ENCODE measurements around the gene ZMIZ1. TPM values are rescaled to one million over a fixed set of nuclear protein-coding genes. Genes with fewer than 3 reads are reported as not detected.

Gene ZMIZ1
- total RNA-seq, 6 experiments from 2014 or later, result 38.6 to 60.3 (median 51.2) TPM

DNA sequence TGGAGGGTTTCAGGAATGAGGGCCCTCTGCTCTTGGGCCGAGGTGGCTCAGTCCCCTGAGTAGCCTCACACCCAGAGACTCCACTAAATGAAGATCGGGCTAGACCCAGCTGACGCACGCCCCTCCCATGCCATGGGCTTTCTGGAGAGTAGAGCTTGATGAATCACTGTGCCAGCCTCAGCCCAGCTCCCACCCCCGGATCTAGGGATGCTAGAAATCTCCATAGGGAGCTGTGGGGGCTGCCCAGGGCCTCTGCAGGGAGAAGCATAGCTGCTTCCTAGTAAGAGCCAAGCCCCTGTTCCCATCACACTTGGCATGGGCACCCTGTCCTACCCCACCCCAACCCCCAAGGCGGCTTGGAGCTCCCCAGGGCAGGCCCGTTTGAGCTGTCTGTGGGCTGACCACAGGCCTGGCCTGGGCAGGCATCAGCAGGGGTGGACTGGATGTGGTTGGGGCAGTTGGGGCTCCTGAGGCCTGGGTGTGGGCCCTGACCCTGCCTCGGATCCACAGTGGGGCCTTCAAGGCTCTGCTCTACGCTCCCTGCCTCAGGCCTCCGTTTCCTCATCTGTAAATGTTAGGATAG, 121.2 kb downstream of the ZMIZ1 start:
- TF ChIP-seq, protein P1, sequence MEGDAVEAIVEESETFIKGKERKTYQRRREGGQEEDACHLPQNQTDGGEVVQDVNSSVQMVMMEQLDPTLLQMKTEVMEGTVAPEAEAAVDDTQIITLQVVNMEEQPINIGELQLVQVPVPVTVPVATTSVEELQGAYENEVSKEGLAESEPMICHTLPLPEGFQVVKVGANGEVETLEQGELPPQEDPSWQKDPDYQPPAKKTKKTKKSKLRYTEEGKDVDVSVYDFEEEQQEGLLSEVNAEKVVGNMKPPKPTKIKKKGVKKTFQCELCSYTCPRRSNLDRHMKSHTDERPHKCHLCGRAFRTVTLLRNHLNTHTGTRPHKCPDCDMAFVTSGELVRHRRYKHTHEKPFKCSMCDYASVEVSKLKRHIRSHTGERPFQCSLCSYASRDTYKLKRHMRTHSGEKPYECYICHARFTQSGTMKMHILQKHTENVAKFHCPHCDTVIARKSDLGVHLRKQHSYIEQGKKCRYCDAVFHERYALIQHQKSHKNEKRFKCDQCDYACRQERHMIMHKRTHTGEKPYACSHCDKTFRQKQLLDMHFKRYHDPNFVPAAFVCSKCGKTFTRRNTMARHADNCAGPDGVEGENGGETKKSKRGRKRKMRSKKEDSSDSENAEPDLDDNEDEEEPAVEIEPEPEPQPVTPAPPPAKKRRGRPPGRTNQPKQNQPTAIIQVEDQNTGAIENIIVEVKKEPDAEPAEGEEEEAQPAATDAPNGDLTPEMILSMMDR (IDR thresholded peaks at IDR 0.05), result no peak
- Mint-ChIP-seq H3K36me3 (ENCODE audit: low read depth) (peaks cover 18% of the 10 kb centered on the region), H3K9me3 (peaks cover 3% of the 10 kb centered on the region; the same call in 1 of the 2 replicates), H3K4me3 (no peak overlapping the region), H3K27me3 (ENCODE audit: insufficient read depth) (peaks cover 22% of the 10 kb centered on the region), H3K4me1 (ENCODE audit: low read depth) (peaks cover 82% of the 10 kb centered on the region), H3K27ac (peak overlapping the region; percentile 57; the same call in 1 of the 2 replicates)
- no peak for DNase-seq

DNA sequence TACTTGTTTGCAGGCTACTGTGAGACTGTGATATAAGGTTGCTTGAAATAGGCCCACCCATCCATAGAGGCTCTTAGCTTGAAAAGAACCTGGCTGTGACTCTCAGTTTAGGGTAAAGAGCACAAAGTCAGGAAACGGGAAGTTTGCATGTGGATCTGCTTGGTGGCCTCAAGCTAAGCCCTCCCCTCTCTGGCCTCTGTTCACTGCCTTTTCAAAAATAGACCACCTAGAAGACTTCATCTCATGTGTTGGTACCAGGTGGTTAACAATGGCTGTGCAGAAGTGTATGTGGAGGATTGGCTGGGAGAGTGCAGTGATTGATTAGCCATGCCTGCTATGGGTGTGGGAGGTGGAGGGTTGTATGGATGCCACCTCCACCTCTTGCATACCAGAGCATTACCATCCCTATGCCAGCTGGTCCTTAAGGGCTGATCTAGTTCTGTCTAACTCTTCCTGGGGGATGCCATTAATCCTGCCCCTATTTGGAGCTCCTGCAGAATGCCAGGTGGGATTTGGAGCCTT, 122.0 kb downstream of the ZMIZ1 start:
- Mint-ChIP-seq H3K9me3 (peaks cover 3% of the 10 kb centered on the region; the same call in 1 of the 2 replicates), H3K27me3 (ENCODE audit: insufficient read depth) (peaks cover 22% of the 10 kb centered on the region), H3K4me3 (no peak overlapping the region), H3K4me1 (ENCODE audit: low read depth) (peaks cover 82% of the 10 kb centered on the region), H3K36me3 (ENCODE audit: low read depth) (peaks cover 18% of the 10 kb centered on the region), H3K27ac (peak overlapping the region; percentile 80; the same call in 1 of the 2 replicates)
- no peak for DNase-seq
- TF ChIP-seq, protein P1 (IDR thresholded peaks at IDR 0.05), result no peak

DNA sequence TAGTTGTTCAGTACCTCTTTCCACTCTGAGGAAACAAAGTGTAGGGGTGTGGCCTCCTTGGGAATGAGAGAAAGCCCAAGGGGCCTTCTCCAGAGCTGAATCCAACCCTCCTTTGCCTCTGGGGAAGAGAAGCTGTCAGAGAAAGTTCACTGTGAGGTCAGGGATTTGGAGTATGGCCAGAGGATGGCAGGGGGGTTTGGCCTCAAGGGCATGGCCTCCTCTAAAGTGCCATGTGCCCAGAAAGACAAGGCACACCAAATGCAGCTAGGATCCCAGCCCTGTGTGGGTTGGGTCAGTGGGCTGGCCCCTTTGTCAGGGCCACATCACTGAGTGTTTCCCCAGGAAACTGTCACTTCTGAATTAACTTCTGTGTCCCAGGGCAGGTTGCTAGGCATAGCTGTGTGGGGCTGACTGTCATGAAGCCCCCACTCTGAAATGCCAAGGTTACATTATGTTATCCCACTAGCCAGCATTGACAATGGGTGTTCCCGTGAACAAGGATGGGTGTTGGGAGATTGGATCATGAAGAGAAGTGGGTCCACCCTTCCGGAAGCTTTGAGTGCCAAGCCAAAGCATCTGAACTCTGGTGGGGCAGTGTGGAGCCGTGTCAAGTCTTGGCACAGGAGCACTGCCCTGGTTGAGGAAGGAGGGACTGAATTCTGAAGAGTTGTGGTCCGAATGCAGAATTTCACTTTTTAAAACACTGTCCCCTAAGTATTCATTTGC, 123.3 kb downstream of the ZMIZ1 start:
- H3K27ac Mint-ChIP-seq, result peak overlapping the region; percentile 80
- H3K36me3 Mint-ChIP-seq (ENCODE audit: low read depth), result peaks cover 12% of the 10 kb centered on the region; the same call in 1 of the 2 replicates
- DNase-seq, result no peak
- H3K9me3 Mint-ChIP-seq, result peaks cover 3% of the 10 kb centered on the region; the same call in 1 of the 2 replicates
- peak overlapping the region; percentile 49; the same call in 1 of the 2 replicates for H3K4me3 Mint-ChIP-seq
- H3K4me1 Mint-ChIP-seq (ENCODE audit: low read depth), result peaks cover 80% of the 10 kb centered on the region
- TF ChIP-seq, protein P1 (IDR thresholded peaks at IDR 0.05), result no peak
- H3K27me3 Mint-ChIP-seq (ENCODE audit: insufficient read depth), result peaks cover 22% of the 10 kb centered on the region

DNA sequence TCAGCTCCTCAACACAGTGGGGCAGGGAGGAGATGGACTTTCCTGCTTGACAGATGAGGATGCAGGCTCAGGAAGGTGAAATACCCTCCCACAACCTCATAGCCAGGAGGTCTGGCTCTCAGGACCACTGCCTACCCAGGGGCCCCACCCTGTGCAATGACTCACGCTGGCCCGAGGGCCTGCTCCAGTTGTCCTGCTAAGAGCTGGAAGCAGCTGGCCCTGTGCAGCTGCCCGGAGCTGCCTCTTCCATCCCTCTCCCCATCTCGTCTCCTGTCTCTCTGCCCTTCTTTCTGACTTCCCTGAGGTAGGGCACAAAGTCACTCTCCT, 123.9 kb downstream of the ZMIZ1 start:
- TF ChIP-seq, protein P1 (IDR thresholded peaks at IDR 0.05), result no peak
- peak overlapping the region; percentile 80 for H3K27ac Mint-ChIP-seq
- peaks cover 12% of the 10 kb centered on the region; the same call in 1 of the 2 replicates for H3K36me3 Mint-ChIP-seq (ENCODE audit: low read depth)
- peak overlapping the region; percentile 58 for H3K4me3 Mint-ChIP-seq
- H3K27me3 Mint-ChIP-seq (ENCODE audit: insufficient read depth), result peaks cover 24% of the 10 kb centered on the region
- peak; percentile 58 for DNase-seq
- H3K9me3 Mint-ChIP-seq, result peaks cover 3% of the 10 kb centered on the region; the same call in 1 of the 2 replicates
- H3K4me1 Mint-ChIP-seq (ENCODE audit: low read depth), result peaks cover 81% of the 10 kb centered on the region

DNA sequence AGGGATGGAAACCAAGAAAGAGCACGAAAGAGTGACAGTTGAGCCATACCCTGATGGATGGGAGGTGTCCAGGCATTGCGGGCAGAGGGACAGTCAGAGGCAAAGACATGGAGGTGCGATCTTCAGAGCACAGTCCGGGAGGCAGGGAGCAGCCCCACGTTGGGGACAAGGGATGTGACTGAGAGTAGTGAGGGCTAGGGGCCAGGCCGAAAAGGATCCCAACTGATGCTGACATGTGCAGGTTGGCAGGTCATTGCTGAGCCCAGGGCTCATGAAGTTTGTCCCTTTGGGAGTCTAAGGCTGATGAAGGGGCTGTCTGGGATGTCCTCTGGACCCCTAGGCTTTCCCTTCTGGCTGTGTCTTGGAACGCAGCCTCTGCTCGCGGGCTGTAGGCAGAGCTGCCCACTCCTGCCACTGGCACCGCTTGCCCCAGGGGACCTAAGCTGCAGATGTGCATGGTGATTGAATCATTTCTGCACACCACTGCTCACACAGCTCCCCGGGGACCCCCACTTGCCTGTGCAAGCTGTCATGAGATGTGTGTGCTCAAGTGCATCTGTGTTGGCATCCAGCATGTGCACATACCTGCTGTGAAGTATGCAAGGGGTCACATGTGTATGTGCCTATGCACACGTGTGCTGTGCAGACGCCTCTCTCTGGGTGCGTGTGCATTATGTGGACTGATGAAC, 125.1 kb downstream of the ZMIZ1 start:
- H3K36me3 Mint-ChIP-seq (ENCODE audit: low read depth), result peaks cover 14% of the 10 kb centered on the region; the same call in 1 of the 2 replicates

More for the DNA sequence above, 125.1 kb downstream of the ZMIZ1 start:
- DNase-seq, result no peak
- Mint-ChIP-seq H3K4me3 (no peak overlapping the region; the same call in 1 of the 2 replicates), H3K9me3 (peaks cover 3% of the 10 kb centered on the region; the same call in 1 of the 2 replicates), H3K27me3 (ENCODE audit: insufficient read depth) (peaks cover 24% of the 10 kb centered on the region), H3K4me1 (ENCODE audit: low read depth) (peaks cover 69% of the 10 kb centered on the region), H3K27ac (no peak overlapping the region)
- TF ChIP-seq, protein P1 (IDR thresholded peaks at IDR 0.05), result no peak

Data from HFFc6 (cell line).